Measurements from ENCODE around the gene BOC. TPM values are rescaled to one million over a fixed set of nuclear protein-coding genes. Genes with fewer than 3 reads are reported as not detected.
"Not testable (repeated sequence)": the region's sequence is repeated elsewhere in the genome, so short reads cannot be mapped to it uniquely, and the experiment has no call there.

The BOC gene
- total RNA-seq, 2 experiments from 2014 or later = 0.40 to 0.43 TPM

GRCh38 chr3:113171675-113172300 lies 39.6 kb upstream of the BOC start:
- H3K36me3 Mint-ChIP-seq (ENCODE audit: low read depth); intact Hi-C loops (cut with DNase I, micrococcal nuclease); DNase-seq: not testable (repeated sequence)

GRCh38 chr3:113173102-113173501 lies 38.3 kb upstream of the BOC start:
- intact Hi-C loops (cut with DNase I, micrococcal nuclease) = no loop called here
- peaks cover 9% of the 10 kb centered on the region for H3K4me1 Mint-ChIP-seq
- H3K9me3 Mint-ChIP-seq (ENCODE audit: low read depth) = peaks cover 2% of the 10 kb centered on the region
- ATAC-seq (no peak), DNase-seq (no peak)
- H3K4me3 Mint-ChIP-seq = no peak overlapping the region
- H3K27ac Mint-ChIP-seq = no peak overlapping the region
- POLR2A ChIA-PET = no interaction called here
- H3K36me3 Mint-ChIP-seq (ENCODE audit: low read depth) = no peaks in the 10 kb centered on the region
- H3K27me3 Mint-ChIP-seq = peaks cover 2% of the 10 kb centered on the region
- CTCF ChIA-PET = no interaction called here

More at GRCh38 chr3:113171675-113172300, 39.6 kb upstream of the BOC start:
- CTCF ChIA-PET; H3K27ac Mint-ChIP-seq; H3K9me3 Mint-ChIP-seq (ENCODE audit: low read depth); H3K4me3 Mint-ChIP-seq; ATAC-seq; H3K27me3 Mint-ChIP-seq; H3K4me1 Mint-ChIP-seq: not testable (repeated sequence)
- POLR2A ChIA-PET = interaction anchor here (0.7 kb wide), 1 partner anchor 739 kb away, joined by 7 read pairs; no protein-coding TSS in a partner anchor

- Mint-ChIP-seq H3K27ac (no peak overlapping the region), H3K9me3 (ENCODE audit: low read depth) (peaks cover 2% of the 10 kb centered on the region), H3K4me1 (peaks cover 5% of the 10 kb centered on the region), H3K27me3 (peaks cover 2% of the 10 kb centered on the region), H3K36me3 (ENCODE audit: low read depth) (no peaks in the 10 kb centered on the region), H3K4me3 (no peak overlapping the region)
- no peak for ATAC-seq
- DNase-seq = no peak
- ChIA-PET POLR2A (interaction anchor here (0.7 kb wide), 1 partner anchor 14 kb away, joined by 3 read pairs; no protein-coding TSS in a partner anchor), CTCF (no interaction called here)
- intact Hi-C loops (cut with DNase I, micrococcal nuclease) = no loop called here
Observed at GRCh38 chr3:113174304-113174703, 37.1 kb upstream of the BOC start.

GRCh38 chr3:113174801-113175485 lies 36.4 kb upstream of the BOC start:
- ATAC-seq (no peak), DNase-seq (no peak)
- ChIA-PET POLR2A (interaction anchor here (0.7 kb wide), 1 partner anchor 15 kb away, joined by 3 read pairs; no protein-coding TSS in a partner anchor), CTCF (no interaction called here)
- Mint-ChIP-seq H3K4me1 (no peaks in the 10 kb centered on the region), H3K9me3 (ENCODE audit: low read depth) (peaks cover 2% of the 10 kb centered on the region), H3K36me3 (ENCODE audit: low read depth) (no peaks in the 10 kb centered on the region), H3K27ac (no peak overlapping the region), H3K4me3 (no peak overlapping the region), H3K27me3 (peaks cover 2% of the 10 kb centered on the region)
- intact Hi-C loops (cut with DNase I, micrococcal nuclease) = no loop called here

- Mint-ChIP-seq H3K9me3 (ENCODE audit: low read depth) (no peaks in the 10 kb centered on the region), H3K27ac (no peak overlapping the region), H3K27me3 (no peaks in the 10 kb centered on the region), H3K36me3 (ENCODE audit: low read depth) (no peaks in the 10 kb centered on the region), H3K4me3 (no peak overlapping the region), H3K4me1 (no peaks in the 10 kb centered on the region)
- POLR2A ChIA-PET = no interaction called here
- no peak for ATAC-seq
- DNase-seq = no peak
- CTCF ChIA-PET = interaction anchor here (1.0 kb wide), 1 partner anchor 42 kb away, joined by 3 read pairs; no protein-coding TSS in a partner anchor
- intact Hi-C loops (cut with DNase I, micrococcal nuclease) = no loop called here
Observed at GRCh38 chr3:113177526-113177925, 33.8 kb upstream of the BOC start.

GRCh38 chr3:113179235-113179824 lies 32.0 kb upstream of the BOC start:
- H3K27ac Mint-ChIP-seq = no peak overlapping the region
- ChIA-PET CTCF (no interaction called here), POLR2A (interaction anchor here (0.6 kb wide), 1 partner anchor 253 kb away, joined by 3 read pairs; no protein-coding TSS in a partner anchor)
- no peaks in the 10 kb centered on the region for H3K4me1 Mint-ChIP-seq
- H3K9me3 Mint-ChIP-seq (ENCODE audit: low read depth) = no peaks in the 10 kb centered on the region
- H3K27me3 Mint-ChIP-seq = no peaks in the 10 kb centered on the region
- ATAC-seq (no peak), DNase-seq (no peak)
- H3K36me3 Mint-ChIP-seq (ENCODE audit: low read depth) = no peaks in the 10 kb centered on the region
- intact Hi-C loops (cut with DNase I, micrococcal nuclease) = no loop called here
- H3K4me3 Mint-ChIP-seq = no peak overlapping the region

GRCh38 chr3:113183748-113184661 lies 27.4 kb upstream of the BOC start:
- Mint-ChIP-seq H3K4me3 (no peak overlapping the region), H3K4me1 (no peaks in the 10 kb centered on the region), H3K27me3 (no peaks in the 10 kb centered on the region), H3K27ac (no peak overlapping the region), H3K36me3 (ENCODE audit: low read depth) (no peaks in the 10 kb centered on the region), H3K9me3 (ENCODE audit: low read depth) (peaks cover 8% of the 10 kb centered on the region)
- no peak for ATAC-seq
- CTCF ChIA-PET = interaction anchor here (1.0 kb wide), 1 partner anchor 13 kb away, joined by 3 read pairs; no protein-coding TSS in a partner anchor
- no peak for DNase-seq
- POLR2A ChIA-PET = no interaction called here
- intact Hi-C loops (cut with DNase I, micrococcal nuclease) = no loop called here

- H3K4me1 Mint-ChIP-seq = no peaks in the 10 kb centered on the region
- H3K9me3 Mint-ChIP-seq (ENCODE audit: low read depth) = peaks cover 8% of the 10 kb centered on the region
- DNase-seq (no peak), ATAC-seq (no peak)
- ChIA-PET CTCF (interaction anchor here (1.0 to 1.1 kb wide), 2 partner anchors 12 to 20 kb away, joined by 3 read pairs; no protein-coding TSS in a partner anchor), POLR2A (no interaction called here)
- intact Hi-C loops (cut with DNase I, micrococcal nuclease) = no loop called here
- H3K27me3 Mint-ChIP-seq = no peaks in the 10 kb centered on the region
- no peak overlapping the region for H3K27ac Mint-ChIP-seq
- H3K36me3 Mint-ChIP-seq (ENCODE audit: low read depth) = no peaks in the 10 kb centered on the region
- no peak overlapping the region for H3K4me3 Mint-ChIP-seq
Observed at GRCh38 chr3:113185194-113185835, 26.0 kb upstream of the BOC start.

GRCh38 chr3:113186566-113186965 lies 24.8 kb upstream of the BOC start:
- H3K36me3 Mint-ChIP-seq (ENCODE audit: low read depth) = no peaks in the 10 kb centered on the region
- ChIA-PET CTCF (interaction anchor here (1.1 to 1.7 kb wide), 2 partner anchors 102 to 151 kb away, joined by 3 to 5 read pairs; no protein-coding TSS in a partner anchor), POLR2A (no interaction called here)
- no peak overlapping the region for H3K27ac Mint-ChIP-seq
- no peak overlapping the region for H3K4me3 Mint-ChIP-seq
- H3K4me1 Mint-ChIP-seq = no peaks in the 10 kb centered on the region
- ATAC-seq (no peak), DNase-seq (no peak)
- H3K27me3 Mint-ChIP-seq = no peaks in the 10 kb centered on the region
- H3K9me3 Mint-ChIP-seq (ENCODE audit: low read depth) = peaks cover 8% of the 10 kb centered on the region
- intact Hi-C loops (cut with DNase I, micrococcal nuclease) = no loop called here

GRCh38 chr3:113193288-113193687 lies 18.1 kb upstream of the BOC start:
- Mint-ChIP-seq H3K4me1 (no peaks in the 10 kb centered on the region), H3K9me3 (ENCODE audit: low read depth) (peaks cover 3% of the 10 kb centered on the region), H3K4me3 (no peak overlapping the region), H3K27ac (no peak overlapping the region), H3K36me3 (ENCODE audit: low read depth) (no peaks in the 10 kb centered on the region), H3K27me3 (no peaks in the 10 kb centered on the region)
- ChIA-PET CTCF (interaction anchor here (1.0 kb wide), 1 partner anchor 13 kb away, joined by 3 read pairs; no protein-coding TSS in a partner anchor), POLR2A (no interaction called here)
- ATAC-seq = no peak
- intact Hi-C loops (cut with DNase I, micrococcal nuclease) = no loop called here
- DNase-seq = no peak

GRCh38 chr3:113193719-113194118 lies 17.6 kb upstream of the BOC start:
- no peak for DNase-seq
- H3K4me1 Mint-ChIP-seq = no peaks in the 10 kb centered on the region
- peaks cover under 1% of the 10 kb centered on the region for H3K27me3 Mint-ChIP-seq
- ChIA-PET CTCF (interaction anchor here (0.7 to 1.0 kb wide), 2 partner anchors 13 to 17 kb away, joined by 3 to 4 read pairs; no protein-coding TSS in a partner anchor), POLR2A (no interaction called here)
- H3K4me3 Mint-ChIP-seq = no peak overlapping the region
- no peaks in the 10 kb centered on the region for H3K36me3 Mint-ChIP-seq (ENCODE audit: low read depth)
- no peak for ATAC-seq
- H3K27ac Mint-ChIP-seq = no peak overlapping the region
- no peaks in the 10 kb centered on the region for H3K9me3 Mint-ChIP-seq (ENCODE audit: low read depth)
- intact Hi-C loops (cut with DNase I, micrococcal nuclease) = no loop called here

Measured in activated CD4-positive, alpha-beta T cell treated with anti-CD3 and anti-CD28 coated beads for 36 hours (primary cell).